A549 (cell line): ENCODE measurements around the gene SLC1A3. TPM values are rescaled to one million over a fixed set of nuclear protein-coding genes. Genes with fewer than 3 reads are reported as not detected.

Experiments
- ATAC-seq, 2 experiments: fragments of 200-7000 bp in 1 of 2; fragments of >200 bp in 1 of 2; cut with Nextera tagmentation in 1 of 2; cut with Tn5 transposase in 1 of 2; 3 replicates each; pipeline versions ENCODE4 v1.8.0 to v1.9.1; 2018 to 2020; ENCODE audit warnings: mild to moderate bottlenecking in 1 of 2, moderate library complexity in 1 of 2
- CTCF ChIA-PET: fragments of 300-600 bp; sonication (Branson Sonifier 250); formaldehyde crosslinking; extraction: SDS; loops from one replicate; lab custom pipeline; 2021; ENCODE audit warnings: antibody characterized with exemption, inconsistent platforms; lab: Yijun Ruan, JAX
- POLR2A ChIA-PET: fragments of 350-600 bp; formaldehyde crosslinking; extraction: SDS; loops from one replicate; lab custom pipeline; 2021; ENCODE audit warnings: antibody characterized with exemption, inconsistent platforms; lab: Yijun Ruan, JAX
- DNase-seq, 2 experiments: peaks; one replicate each; pipeline versions ENCODE4 v3.0.0 to v3.0.0-alpha.2; 2011 to 2016; ENCODE audit warnings: low read depth in 1 of 2, low spot score in 1 of 2
- FAIRE-seq: peaks from 2 replicates; lab custom pipeline; 2011; peaks lifted over from hg19 to GRCh38; lab: Jason Lieb, UNC
- H3K27ac ChIP-seq, 2 experiments: fragments of >200 bp; sonication (Bioruptor Twin); formaldehyde crosslinking; 3 replicates each; pipeline ENCODE4 v1.5.1; 2016 to 2017
- H3K4me1 ChIP-seq: fragments of >200 bp; sonication (Bioruptor Twin); formaldehyde crosslinking; 3 replicates; pipeline ENCODE4 v1.6.1; 2016
- H3K4me2 ChIP-seq: fragments of >200 bp; sonication (Bioruptor Twin); formaldehyde crosslinking; 3 replicates; pipeline ENCODE4 v1.6.1; 2016
- H3K4me3 ChIP-seq: fragments of >200 bp; sonication (Bioruptor Twin); formaldehyde crosslinking; 3 replicates; pipeline ENCODE4 v1.5.1; 2016
- H3K9me3 ChIP-seq: fragments of >200 bp; sonication (Bioruptor Twin); formaldehyde crosslinking; 3 replicates; pipeline ENCODE4 v1.6.1; 2016
- BHLHE40 ChIP-seq: IDR thresholded peaks from 2 replicates; pipeline ENCODE4 v1.6.1; 2012; ENCODE audit warnings: low read depth, low read length, inconsistent platforms
- CBX8 ChIP-seq: fragments of 200-600 bp; sonication (generic); IDR thresholded peaks from 2 replicates; pipeline ENCODE4 v1.6.1; 2016
- CEBPB ChIP-seq, 2 experiments: fragments of >200 bp in 1 of 2; sonication (Bioruptor Twin) in 1 of 2; formaldehyde crosslinking in 1 of 2; IDR thresholded peaks; 2 replicates each; pipeline ENCODE4 v1.6.1; 2012 to 2016
- CHD2 ChIP-seq: fragments of 150-350 bp; IDR thresholded peaks from 2 replicates; pipeline ENCODE4 v1.6.1; 2014; ENCODE audit warnings: low read length; ENCODE audit not compliant: partially characterized antibody
- FOXS1 ChIP-seq: fragments of 250-450 bp; sonication (Bioruptor Pico); IDR thresholded peaks from 2 replicates; pipeline ENCODE4 v1.5.0; 2020; ENCODE audit warnings: mild to moderate bottlenecking, moderate library complexity
- HDAC2 ChIP-seq: fragments of 200-600 bp; sonication (generic); IDR thresholded peaks from 2 replicates; pipeline ENCODE4 v1.6.1; 2016
- HEYL ChIP-seq: fragments of 250-450 bp; sonication (Bioruptor Pico); IDR thresholded peaks from 2 replicates; pipeline ENCODE4 v1.8.0; 2021; ENCODE audit warnings: mild to moderate bottlenecking, moderate library complexity
- KDM5A ChIP-seq: fragments of 200-600 bp; sonication (generic); IDR thresholded peaks from 2 replicates; pipeline ENCODE4 v1.6.1; 2016; ENCODE audit warnings: antibody characterized with exemption, mild to moderate bottlenecking
- NPAS2 ChIP-seq: fragments of 250-450 bp; sonication (Bioruptor Pico); IDR thresholded peaks from 2 replicates; pipeline ENCODE4 v1.8.0; 2022; ENCODE audit warnings: mild to moderate bottlenecking, moderate library complexity, borderline replicate concordance
- PHF8 ChIP-seq: fragments of 200-600 bp; sonication (generic); IDR thresholded peaks from 2 replicates; pipeline ENCODE4 v1.6.1; 2016; ENCODE audit warnings: low read depth, mild to moderate bottlenecking, antibody characterized with exemption, moderate library complexity, borderline replicate concordance
- POLR2A ChIP-seq: IDR thresholded peaks from 2 replicates; pipeline ENCODE4 v1.6.1; 2012; ENCODE audit warnings: mild to moderate bottlenecking, low read length
- RAD21 ChIP-seq, 2 experiments: fragments of >200 bp in 1 of 2; sonication (Bioruptor Twin) in 1 of 2; formaldehyde crosslinking in 1 of 2; IDR thresholded peaks in 1 of 2; conservative IDR thresholded peaks in 1 of 2; 2 replicates in 1 of 2; 3 replicates in 1 of 2; pipeline ENCODE4 v1.6.1; 2012 to 2018; ENCODE audit warnings: inconsistent platforms in 1 of 2
- SMC3 ChIP-seq: fragments of >200 bp; sonication (Bioruptor Twin); formaldehyde crosslinking; IDR thresholded peaks from 3 replicates; pipeline ENCODE4 v1.6.1; 2018; ENCODE audit warnings: inconsistent platforms
- SREBF2 ChIP-seq: fragments of 450-650 bp; IDR thresholded peaks from 2 replicates; pipeline ENCODE4 v1.6.1; 2014; ENCODE audit warnings: mild to moderate bottlenecking, moderate library complexity
- TFCP2L1 ChIP-seq: fragments of 250-450 bp; sonication (Bioruptor Pico); IDR thresholded peaks from 2 replicates; pipeline ENCODE4 v1.5.0; 2021; ENCODE audit warnings: mild to moderate bottlenecking
- WGBS: methylation state at CpG from one replicate; pipeline ENCODE4 v1.1.6; 2017; ENCODE audit errors: missing lambda C conversion rate; 5-methylcytosine and 5-hydroxymethylcytosine counted together
- polyA plus RNA-seq, 4 experiments: library from polyadenylated mRNA; depleted of rRNA in 3 of 4; stranded (reverse); fragments of >200 nt; fragmentation: RNase III in 1 of 4; extraction: RNeasy Plus Mini Kit Qiagen cat#74134 plus additional on column Dnase treatment in 1 of 4; gene quantifications; 2 replicates in 3 of 4; 3 replicates in 1 of 4; pipeline ENCODE4 v1.2.3, GENCODE V29; 2011 to 2017
- TF ChIP-seq, protein P1 (sequence below): IDR thresholded peaks from 2 replicates; pipeline ENCODE4 v1.6.1; 2012
- TF ChIP-seq, protein P2 (sequence below): fragments of >200 bp; sonication (Bioruptor Twin); formaldehyde crosslinking; IDR thresholded peaks from 2 replicates; pipeline ENCODE4 v1.6.1; 2016
- TF ChIP-seq, protein P3 (sequence below): fragments of 200-600 bp; sonication (generic); IDR thresholded peaks from 2 replicates; pipeline ENCODE4 v1.6.1; 2016; ENCODE audit warnings: antibody characterized with exemption, mild to moderate bottlenecking, moderate library complexity
- TF ChIP-seq, protein P4 (sequence below): fragments of 150-350 bp; IDR thresholded peaks from 2 replicates; pipeline ENCODE4 v1.6.1; 2014; ENCODE audit warnings: low read depth, mild to moderate bottlenecking, low read length
- TF ChIP-seq, protein P5 (sequence below): fragments of >200 bp; sonication (Bioruptor Twin); formaldehyde crosslinking; IDR thresholded peaks from 3 replicates; pipeline ENCODE4 v1.5.1; 2016

Gene SLC1A3
- polyA plus RNA-seq, 2 of the 4 experiments (the other 2 are of a cell fraction), result not detected

DNA sequence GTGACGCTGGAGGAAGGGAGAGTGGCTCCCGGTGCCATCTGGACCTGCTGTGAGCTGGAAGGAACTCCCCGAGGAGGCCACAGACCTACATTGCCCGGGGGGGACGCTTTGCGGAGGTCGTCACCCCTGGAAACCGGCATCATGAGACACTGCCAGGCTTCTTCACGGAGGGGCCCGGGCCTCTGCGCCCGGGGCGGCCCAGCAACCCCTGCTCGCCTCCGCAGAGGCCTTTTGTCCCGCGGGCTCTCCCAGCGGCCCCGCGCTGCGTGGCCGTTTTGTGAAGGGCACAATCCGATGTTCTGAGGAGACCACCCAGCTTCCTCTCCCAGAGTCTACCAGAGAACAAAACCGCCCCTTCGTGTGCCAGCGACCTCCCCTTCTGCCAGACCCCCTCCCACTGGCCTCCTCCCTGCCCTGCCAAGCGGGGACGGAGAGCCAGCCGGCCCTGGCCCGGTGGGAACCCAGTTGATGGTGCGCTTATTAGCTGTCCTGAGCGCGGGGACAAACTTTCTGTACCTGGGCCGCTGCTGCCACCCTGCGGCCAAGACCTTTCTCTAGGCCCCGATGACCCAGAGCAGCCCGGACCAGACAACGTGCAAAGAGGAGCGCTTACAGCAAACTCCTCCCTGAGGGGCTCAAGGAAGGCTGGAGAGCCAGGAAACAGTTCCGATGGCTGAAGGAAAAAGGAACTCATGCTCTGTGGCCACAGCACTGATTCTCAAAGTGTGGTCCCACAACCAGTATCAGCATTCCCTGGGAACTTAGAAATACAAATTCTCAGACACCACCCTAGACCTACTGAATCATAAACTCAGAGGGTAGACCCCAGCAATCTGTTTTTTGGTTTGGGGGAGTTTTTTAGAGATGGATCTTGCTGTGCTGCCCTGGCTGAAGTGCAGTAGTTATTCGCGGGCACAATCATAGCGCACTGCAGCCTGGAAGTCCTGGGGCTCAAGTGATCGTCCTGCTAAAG lies 86.7 kb downstream of the SLC1A3 start (continued):
- TF ChIP-seq, protein P1, sequence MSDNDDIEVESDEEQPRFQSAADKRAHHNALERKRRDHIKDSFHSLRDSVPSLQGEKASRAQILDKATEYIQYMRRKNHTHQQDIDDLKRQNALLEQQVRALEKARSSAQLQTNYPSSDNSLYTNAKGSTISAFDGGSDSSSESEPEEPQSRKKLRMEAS, result no peak
- TF ChIP-seq, all 56 proteins: peak for 3

DNA sequence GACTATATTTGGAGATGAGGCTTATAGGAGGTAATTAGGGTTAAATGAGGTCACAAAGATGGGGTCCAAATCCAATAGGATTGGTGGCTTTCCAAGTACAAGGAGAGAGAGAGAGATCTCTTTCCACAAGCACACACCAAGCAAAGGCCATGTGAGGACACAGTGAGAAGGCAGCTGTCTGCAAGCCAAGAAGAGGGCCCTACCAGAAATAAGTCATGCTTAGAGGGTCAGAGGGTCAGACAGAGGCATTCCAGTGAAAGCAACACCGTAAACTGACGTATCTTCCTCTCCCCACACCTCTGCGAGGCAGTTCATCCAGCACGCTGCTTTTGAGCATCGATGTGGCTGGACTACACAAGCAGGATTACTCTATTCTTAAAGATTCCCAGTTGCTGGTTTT lies 87.9 kb downstream of the SLC1A3 start:
- no peak overlapping the region for H3K4me2 ChIP-seq
- TF ChIP-seq, protein P1, result no peak
- no peak for TF ChIP-seq BHLHE40
- no peak for TF ChIP-seq CHD2
- TF ChIP-seq PHF8, result no peak
- TF ChIP-seq HEYL (CRISPR knock-in tag), result no peak
- TF ChIP-seq POLR2A, result no peak
- no peak for TF ChIP-seq TFCP2L1
- TF ChIP-seq, protein P2, sequence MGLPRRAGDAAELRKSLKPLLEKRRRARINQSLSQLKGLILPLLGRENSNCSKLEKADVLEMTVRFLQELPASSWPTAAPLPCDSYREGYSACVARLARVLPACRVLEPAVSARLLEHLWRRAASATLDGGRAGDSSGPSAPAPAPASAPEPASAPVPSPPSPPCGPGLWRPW, result no peak
- TF ChIP-seq HDAC2, result no peak
- no peak for TF ChIP-seq FOXS1
- TF ChIP-seq NPAS2 (CRISPR knock-in tag), result no peak
- no peak for TF ChIP-seq SREBF2
- TF ChIP-seq KDM5A, result no peak
- TF ChIP-seq, protein P3, sequence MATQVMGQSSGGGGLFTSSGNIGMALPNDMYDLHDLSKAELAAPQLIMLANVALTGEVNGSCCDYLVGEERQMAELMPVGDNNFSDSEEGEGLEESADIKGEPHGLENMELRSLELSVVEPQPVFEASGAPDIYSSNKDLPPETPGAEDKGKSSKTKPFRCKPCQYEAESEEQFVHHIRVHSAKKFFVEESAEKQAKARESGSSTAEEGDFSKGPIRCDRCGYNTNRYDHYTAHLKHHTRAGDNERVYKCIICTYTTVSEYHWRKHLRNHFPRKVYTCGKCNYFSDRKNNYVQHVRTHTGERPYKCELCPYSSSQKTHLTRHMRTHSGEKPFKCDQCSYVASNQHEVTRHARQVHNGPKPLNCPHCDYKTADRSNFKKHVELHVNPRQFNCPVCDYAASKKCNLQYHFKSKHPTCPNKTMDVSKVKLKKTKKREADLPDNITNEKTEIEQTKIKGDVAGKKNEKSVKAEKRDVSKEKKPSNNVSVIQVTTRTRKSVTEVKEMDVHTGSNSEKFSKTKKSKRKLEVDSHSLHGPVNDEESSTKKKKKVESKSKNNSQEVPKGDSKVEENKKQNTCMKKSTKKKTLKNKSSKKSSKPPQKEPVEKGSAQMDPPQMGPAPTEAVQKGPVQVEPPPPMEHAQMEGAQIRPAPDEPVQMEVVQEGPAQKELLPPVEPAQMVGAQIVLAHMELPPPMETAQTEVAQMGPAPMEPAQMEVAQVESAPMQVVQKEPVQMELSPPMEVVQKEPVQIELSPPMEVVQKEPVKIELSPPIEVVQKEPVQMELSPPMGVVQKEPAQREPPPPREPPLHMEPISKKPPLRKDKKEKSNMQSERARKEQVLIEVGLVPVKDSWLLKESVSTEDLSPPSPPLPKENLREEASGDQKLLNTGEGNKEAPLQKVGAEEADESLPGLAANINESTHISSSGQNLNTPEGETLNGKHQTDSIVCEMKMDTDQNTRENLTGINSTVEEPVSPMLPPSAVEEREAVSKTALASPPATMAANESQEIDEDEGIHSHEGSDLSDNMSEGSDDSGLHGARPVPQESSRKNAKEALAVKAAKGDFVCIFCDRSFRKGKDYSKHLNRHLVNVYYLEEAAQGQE, result no peak
- TF ChIP-seq CBX8, result no peak
- TF ChIP-seq CEBPB (IDR thresholded peaks at IDR 0.05), result no peak
- DNase-seq (no peak), ATAC-seq (no peak), FAIRE-seq (no peak)
- no peaks in the 10 kb centered on the region for H3K9me3 ChIP-seq
- 56% methylated on average over 5 of the region's 5 CpGs for WGBS
- ChIA-PET POLR2A (no interaction called here), CTCF (interaction anchor here (1.4 to 6.3 kb wide), 6 partner anchors 13 to 293 kb away, joined by 4 to 60 read pairs (median 9); no protein-coding TSS in a partner anchor)
- no peak overlapping the region for H3K4me3 ChIP-seq
- H3K27ac ChIP-seq, result no peak overlapping the region
- H3K4me1 ChIP-seq, result 0 out of 3 replicates have a peak, but pooled peaks cover 4% of the 10 kb centered on the region

DNA sequence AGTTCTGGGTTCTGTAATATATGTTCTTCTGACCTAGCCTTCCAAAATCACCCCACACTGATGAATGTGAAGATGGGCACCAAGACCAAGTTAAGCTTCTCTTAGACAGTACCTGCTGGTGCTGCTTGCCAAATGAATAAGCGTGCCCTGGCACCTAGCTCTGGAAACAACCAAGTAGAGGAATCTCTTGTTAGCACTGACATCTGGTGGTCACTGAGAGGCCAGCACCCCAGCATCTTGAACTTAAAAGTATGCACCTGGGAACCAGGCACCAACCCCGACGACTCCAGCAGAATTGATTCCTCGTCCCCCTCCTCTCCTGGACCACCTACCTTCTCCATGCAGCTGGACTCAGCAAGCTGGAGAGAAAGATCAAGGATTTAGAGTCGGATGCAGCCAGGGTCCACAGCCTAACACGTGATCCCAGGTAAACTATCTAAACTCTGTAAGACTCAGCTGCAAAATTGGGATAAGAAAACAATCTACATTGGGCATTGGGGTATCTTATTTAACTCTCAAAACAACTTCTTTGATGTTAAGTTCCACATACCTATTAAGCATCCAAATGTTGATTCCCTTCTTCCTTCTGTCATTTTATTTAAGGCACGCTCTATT lies 89.8 kb downstream of the SLC1A3 start:
- 14% methylated on average over 7 of the region's 7 CpGs for WGBS

More for the DNA sequence above, 89.8 kb downstream of the SLC1A3 start:
- FAIRE-seq, result peak; percentile 32
- DNase-seq, result peak; percentile 55 to 71
- no peak overlapping the region for H3K4me2 ChIP-seq
- TF ChIP-seq, protein P4, sequence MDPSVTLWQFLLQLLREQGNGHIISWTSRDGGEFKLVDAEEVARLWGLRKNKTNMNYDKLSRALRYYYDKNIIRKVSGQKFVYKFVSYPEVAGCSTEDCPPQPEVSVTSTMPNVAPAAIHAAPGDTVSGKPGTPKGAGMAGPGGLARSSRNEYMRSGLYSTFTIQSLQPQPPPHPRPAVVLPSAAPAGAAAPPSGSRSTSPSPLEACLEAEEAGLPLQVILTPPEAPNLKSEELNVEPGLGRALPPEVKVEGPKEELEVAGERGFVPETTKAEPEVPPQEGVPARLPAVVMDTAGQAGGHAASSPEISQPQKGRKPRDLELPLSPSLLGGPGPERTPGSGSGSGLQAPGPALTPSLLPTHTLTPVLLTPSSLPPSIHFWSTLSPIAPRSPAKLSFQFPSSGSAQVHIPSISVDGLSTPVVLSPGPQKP, result no peak
- peak; percentile 62 to 66 for TF ChIP-seq RAD21 (conservative IDR thresholded peaks at IDR 0.05 in 1 of 2, IDR thresholded peaks at IDR 0.05 in 1 of 2)
- TF ChIP-seq, protein P5, sequence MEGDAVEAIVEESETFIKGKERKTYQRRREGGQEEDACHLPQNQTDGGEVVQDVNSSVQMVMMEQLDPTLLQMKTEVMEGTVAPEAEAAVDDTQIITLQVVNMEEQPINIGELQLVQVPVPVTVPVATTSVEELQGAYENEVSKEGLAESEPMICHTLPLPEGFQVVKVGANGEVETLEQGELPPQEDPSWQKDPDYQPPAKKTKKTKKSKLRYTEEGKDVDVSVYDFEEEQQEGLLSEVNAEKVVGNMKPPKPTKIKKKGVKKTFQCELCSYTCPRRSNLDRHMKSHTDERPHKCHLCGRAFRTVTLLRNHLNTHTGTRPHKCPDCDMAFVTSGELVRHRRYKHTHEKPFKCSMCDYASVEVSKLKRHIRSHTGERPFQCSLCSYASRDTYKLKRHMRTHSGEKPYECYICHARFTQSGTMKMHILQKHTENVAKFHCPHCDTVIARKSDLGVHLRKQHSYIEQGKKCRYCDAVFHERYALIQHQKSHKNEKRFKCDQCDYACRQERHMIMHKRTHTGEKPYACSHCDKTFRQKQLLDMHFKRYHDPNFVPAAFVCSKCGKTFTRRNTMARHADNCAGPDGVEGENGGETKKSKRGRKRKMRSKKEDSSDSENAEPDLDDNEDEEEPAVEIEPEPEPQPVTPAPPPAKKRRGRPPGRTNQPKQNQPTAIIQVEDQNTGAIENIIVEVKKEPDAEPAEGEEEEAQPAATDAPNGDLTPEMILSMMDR, result peak; percentile 56
- TF ChIP-seq SMC3, result peak; percentile 59; the same call in 2 of the 3 replicates
- ChIA-PET CTCF (interaction anchor here (0.6 to 3.6 kb wide), 39 partner anchors 8 to 648 kb away, joined by 3 to 30 read pairs (median 4); partner anchors contain the start of gene NADK2), POLR2A (no interaction called here)
- peak; percentile 74 to 84; a peak in 5 of 6 replicates for ATAC-seq
- no peaks in the 10 kb centered on the region for H3K9me3 ChIP-seq
- H3K27ac ChIP-seq, result no peak overlapping the region
- H3K4me3 ChIP-seq, result no peak overlapping the region
- H3K4me1 ChIP-seq, result no peaks in the 10 kb centered on the region
